SU-DHL-6 (cell line): ENCODE data around the gene ZFYVE9.

Experiments
- H2AFZ ChIP-seq: fragments of 200-600 bp; sonication (generic); 2 replicates; pipeline ENCODE4 v1.6.1; 2014; ENCODE audit warnings: low read depth, mild to moderate bottlenecking, moderate library complexity, mixed read lengths, antibody characterized with exemption, low read length; ENCODE audit not compliant: severe bottlenecking
- H3F3A ChIP-seq: fragments of 200-600 bp; shearing (Covaris generic); 2 replicates; pipeline ENCODE4 v1.6.0; 2016; ENCODE audit warnings: antibody characterized with exemption, mild to moderate bottlenecking; ENCODE audit not compliant: insufficient read depth
- H3K27ac ChIP-seq: fragments of 200-600 bp; sonication (generic); 2 replicates; pipeline ENCODE4 v1.5.1; 2016; ENCODE audit warnings: low read depth, mild to moderate bottlenecking, low read length, moderate library complexity, mixed read lengths
- H3K27me3 ChIP-seq: fragments of 200-600 bp; sonication (generic), shearing (Covaris generic); 2 replicates; pipeline ENCODE4 v1.6.0; 2014; ENCODE audit warnings: mild to moderate bottlenecking, low read length
- H3K36me3 ChIP-seq: fragments of 200-600 bp; sonication (generic); 2 replicates; pipeline ENCODE4 v1.6.1; 2014; ENCODE audit warnings: mild to moderate bottlenecking, low read length, mixed read lengths
- H3K4me2 ChIP-seq: fragments of 300-600, 200-600 bp; shearing (Covaris generic), sonication (generic); 2 replicates; pipeline ENCODE4 v1.6.0; 2014; ENCODE audit warnings: low read length, low read depth, mild to moderate bottlenecking; ENCODE audit not compliant: poor library complexity, severe bottlenecking
- H3K4me3 ChIP-seq: fragments of 200-600 bp; sonication (generic); 2 replicates; pipeline ENCODE4 v1.5.1; 2014; ENCODE audit warnings: antibody characterized with exemption, low read length, mild to moderate bottlenecking, mixed read lengths; ENCODE audit not compliant: insufficient read depth, poor library complexity, severe bottlenecking
- H3K79me2 ChIP-seq: fragments of 200-600 bp; sonication (generic); 2 replicates; pipeline ENCODE4 v1.6.1; 2014; ENCODE audit warnings: mild to moderate bottlenecking, low read length, moderate library complexity; ENCODE audit not compliant: insufficient read depth
- H3K9ac ChIP-seq: fragments of 200-600 bp; sonication (generic); 2 replicates; pipeline ENCODE4 v1.7.0; 2014; ENCODE audit warnings: mild to moderate bottlenecking, low read length
- H3K9me2 ChIP-seq: fragments of 200-600 bp; sonication (generic); replicated peaks from 2 replicates; pipeline ENCODE4 v1.6.1; 2014; ENCODE audit warnings: low read length; ENCODE audit not compliant: insufficient read depth
- H3K9me3 ChIP-seq: fragments of 200-600 bp; sonication (generic); 2 replicates; pipeline ENCODE4 v1.6.1; 2014; ENCODE audit warnings: low read length, mixed read lengths; ENCODE audit not compliant: insufficient read depth
- H4K20me1 ChIP-seq: fragments of 200-600 bp; sonication (generic); 2 replicates; pipeline ENCODE4 v1.6.1; 2014; ENCODE audit warnings: low read depth, mild to moderate bottlenecking, antibody characterized with exemption, low read length, moderate library complexity, mixed read lengths
- EZH2phosphoT487 ChIP-seq: fragments of 200-600 bp; sonication (generic), shearing (Covaris generic); conservative IDR thresholded peaks from 2 replicates; pipeline ENCODE4 v1.6.1; 2018; ENCODE audit warnings: mild to moderate bottlenecking, antibody characterized with exemption, low read length, moderate library complexity, mixed read lengths
- TF ChIP-seq, protein P1 (sequence below): fragments of 200-600 bp; sonication (generic); IDR thresholded peaks from one replicate; pipeline ENCODE4 v1.5.1; 2017; ENCODE audit warnings: antibody characterized with exemption, mild to moderate bottlenecking, low read length, moderate library complexity; ENCODE audit not compliant: insufficient read depth, poor library complexity, severe bottlenecking

The ZFYVE9 gene

GRCh38 chr1:52186449-52186848 is 44.6 kb downstream of the ZFYVE9 start:
- no peak overlapping the region for H2AFZ ChIP-seq
- no peak overlapping the region for H3K9ac ChIP-seq
- no peaks in the 10 kb centered on the region for H4K20me1 ChIP-seq
- H3K9me2 ChIP-seq, result no peaks in the 10 kb centered on the region
- no peaks in the 10 kb centered on the region for H3K36me3 ChIP-seq
- H3K4me3 ChIP-seq, result no peak overlapping the region
- no peak overlapping the region for H3K4me2 ChIP-seq
- TF ChIP-seq, protein P1, sequence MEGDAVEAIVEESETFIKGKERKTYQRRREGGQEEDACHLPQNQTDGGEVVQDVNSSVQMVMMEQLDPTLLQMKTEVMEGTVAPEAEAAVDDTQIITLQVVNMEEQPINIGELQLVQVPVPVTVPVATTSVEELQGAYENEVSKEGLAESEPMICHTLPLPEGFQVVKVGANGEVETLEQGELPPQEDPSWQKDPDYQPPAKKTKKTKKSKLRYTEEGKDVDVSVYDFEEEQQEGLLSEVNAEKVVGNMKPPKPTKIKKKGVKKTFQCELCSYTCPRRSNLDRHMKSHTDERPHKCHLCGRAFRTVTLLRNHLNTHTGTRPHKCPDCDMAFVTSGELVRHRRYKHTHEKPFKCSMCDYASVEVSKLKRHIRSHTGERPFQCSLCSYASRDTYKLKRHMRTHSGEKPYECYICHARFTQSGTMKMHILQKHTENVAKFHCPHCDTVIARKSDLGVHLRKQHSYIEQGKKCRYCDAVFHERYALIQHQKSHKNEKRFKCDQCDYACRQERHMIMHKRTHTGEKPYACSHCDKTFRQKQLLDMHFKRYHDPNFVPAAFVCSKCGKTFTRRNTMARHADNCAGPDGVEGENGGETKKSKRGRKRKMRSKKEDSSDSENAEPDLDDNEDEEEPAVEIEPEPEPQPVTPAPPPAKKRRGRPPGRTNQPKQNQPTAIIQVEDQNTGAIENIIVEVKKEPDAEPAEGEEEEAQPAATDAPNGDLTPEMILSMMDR, result no peak
- TF ChIP-seq EZH2phosphoT487, result no peak
- H3K27ac ChIP-seq, result no peak overlapping the region
- H3K79me2 ChIP-seq, result no peaks in the 10 kb centered on the region
- no peaks in the 10 kb centered on the region for H3F3A ChIP-seq
- no peaks in the 10 kb centered on the region for H3K9me3 ChIP-seq
- no peaks in the 10 kb centered on the region for H3K27me3 ChIP-seq

DNA sequence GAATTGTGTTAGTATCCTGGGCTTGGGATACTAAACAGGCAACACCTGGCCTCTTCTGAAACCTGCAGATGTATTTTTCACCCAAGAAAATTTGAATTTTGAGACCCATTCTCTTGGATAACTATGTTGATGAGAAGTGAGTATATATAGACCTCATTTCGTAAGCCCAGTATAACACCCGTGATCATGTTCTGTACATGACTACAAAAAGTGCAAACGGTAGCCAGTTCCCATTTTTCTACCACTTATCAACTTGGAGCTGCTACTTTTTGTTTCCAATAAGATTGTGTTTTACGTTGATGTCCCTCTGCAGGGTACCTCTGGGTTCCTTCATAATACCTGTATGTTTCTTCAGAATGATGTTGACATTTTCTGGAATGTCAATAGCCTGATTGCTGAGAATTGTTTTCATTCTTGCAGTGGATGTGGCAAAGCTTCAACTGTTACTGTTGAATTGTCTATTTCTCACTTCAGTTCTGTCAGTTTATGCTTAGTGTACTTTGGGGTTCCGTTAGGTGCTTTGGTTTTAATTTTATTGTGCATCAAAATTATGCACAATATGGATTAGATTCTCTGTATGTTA is 48.1 kb downstream of the ZFYVE9 start:
- H3K79me2 ChIP-seq, result no peaks in the 10 kb centered on the region
- H3K9me2 ChIP-seq, result no peaks in the 10 kb centered on the region
- no peaks in the 10 kb centered on the region for H3K9me3 ChIP-seq
- no peaks in the 10 kb centered on the region for H4K20me1 ChIP-seq
- TF ChIP-seq EZH2phosphoT487, result no peak
- TF ChIP-seq, protein P1, result no peak
- H3F3A ChIP-seq, result no peaks in the 10 kb centered on the region
- H3K36me3 ChIP-seq, result no peaks in the 10 kb centered on the region
- no peak overlapping the region for H3K4me2 ChIP-seq
- no peak overlapping the region for H2AFZ ChIP-seq
- H3K9ac ChIP-seq, result no peak overlapping the region
- H3K27me3 ChIP-seq, result no peaks in the 10 kb centered on the region
- no peak overlapping the region for H3K27ac ChIP-seq
- no peak overlapping the region for H3K4me3 ChIP-seq

GRCh38 chr1:52190500-52191252 is 48.8 kb downstream of the ZFYVE9 start:
- no peaks in the 10 kb centered on the region for H3K9me3 ChIP-seq
- no peaks in the 10 kb centered on the region for H3K27me3 ChIP-seq
- no peak overlapping the region for H3K4me3 ChIP-seq
- H4K20me1 ChIP-seq, result no peaks in the 10 kb centered on the region
- H3K79me2 ChIP-seq, result no peaks in the 10 kb centered on the region
- H3K27ac ChIP-seq, result no peak overlapping the region
- no peak overlapping the region for H3K4me2 ChIP-seq
- no peak overlapping the region for H3K9ac ChIP-seq
- H3K9me2 ChIP-seq, result no peaks in the 10 kb centered on the region
- no peaks in the 10 kb centered on the region for H3F3A ChIP-seq
- no peak for TF ChIP-seq EZH2phosphoT487
- TF ChIP-seq, protein P1, result no peak
- H2AFZ ChIP-seq, result no peak overlapping the region
- H3K36me3 ChIP-seq, result no peaks in the 10 kb centered on the region
